GM21423 (cell line): ENCODE results near the gene CLIC5.

Experiments used
- ATAC-seq: cut with Tn5 transposase; IDR thresholded peaks from one replicate; pipeline ENCODE4 v1.9.1; 2021; ENCODE audit warnings: mild to moderate bottlenecking, moderate library complexity; ENCODE audit not compliant: unreplicated experiment

CLIC5 gene

GRCh38 chr6:45966797-45967196 lies 48.9 kb downstream of the CLIC5 start:
- no peak for ATAC-seq

- no peak for ATAC-seq
Observed at GRCh38 chr6:45966340-45966739, 49.3 kb downstream of the CLIC5 start.

- no peak for ATAC-seq
Observed at GRCh38 chr6:45965792-45966191, 49.9 kb downstream of the CLIC5 start.

GRCh38 chr6:45965007-45965406 lies 50.7 kb downstream of the CLIC5 start:
- no peak for ATAC-seq

- ATAC-seq, result no peak
Observed at GRCh38 chr6:45964300-45964699, 51.4 kb downstream of the CLIC5 start.

- no peak for ATAC-seq
Observed at GRCh38 chr6:45963896-45964295, 51.8 kb downstream of the CLIC5 start.

- no peak for ATAC-seq
Observed at GRCh38 chr6:45961125-45961524, 54.5 kb downstream of the CLIC5 start.

GRCh38 chr6:45959534-45960145 lies 56.0 kb downstream of the CLIC5 start:
- no peak for ATAC-seq

GRCh38 chr6:45956663-45957062 lies 59.0 kb downstream of the CLIC5 start:
- ATAC-seq, result no peak

- ATAC-seq, result no peak
Observed at GRCh38 chr6:45956176-45956575, 59.5 kb downstream of the CLIC5 start.

- no peak for ATAC-seq
Observed at GRCh38 chr6:45955597-45955996, 60.1 kb downstream of the CLIC5 start.

- no peak for ATAC-seq
Observed at GRCh38 chr6:45952546-45952945, 63.1 kb downstream of the CLIC5 start.

GRCh38 chr6:45952168-45952529 lies 63.5 kb downstream of the CLIC5 start:
- ATAC-seq, result no peak

GRCh38 chr6:45951321-45952167 lies 64.1 kb downstream of the CLIC5 start:
- no peak for ATAC-seq

GRCh38 chr6:45949256-45949655 lies 66.4 kb downstream of the CLIC5 start:
- ATAC-seq, result no peak

- no peak for ATAC-seq
Observed at GRCh38 chr6:45947807-45948206, 67.9 kb downstream of the CLIC5 start.

- no peak for ATAC-seq
Observed at GRCh38 chr6:45946887-45947286, 68.8 kb downstream of the CLIC5 start.

GRCh38 chr6:45946352-45946751 lies 69.3 kb downstream of the CLIC5 start:
- ATAC-seq, result no peak

GRCh38 chr6:45942953-45943352 lies 72.7 kb downstream of the CLIC5 start:
- no peak for ATAC-seq

GRCh38 chr6:45933855-45934254 lies 81.8 kb downstream of the CLIC5 start:
- ATAC-seq, result no peak

- ATAC-seq, result no peak
Observed at GRCh38 chr6:45931232-45931631, 84.4 kb downstream of the CLIC5 start.

GRCh38 chr6:45930420-45931040 lies 85.1 kb downstream of the CLIC5 start:
- ATAC-seq, result no peak
